ENCODE results near the gene FAIM.
"Not testable (repeated sequence)": the region's sequence is repeated elsewhere in the genome, so short reads cannot be mapped to it uniquely, and the experiment has no call there.

FAIM gene

DNA sequence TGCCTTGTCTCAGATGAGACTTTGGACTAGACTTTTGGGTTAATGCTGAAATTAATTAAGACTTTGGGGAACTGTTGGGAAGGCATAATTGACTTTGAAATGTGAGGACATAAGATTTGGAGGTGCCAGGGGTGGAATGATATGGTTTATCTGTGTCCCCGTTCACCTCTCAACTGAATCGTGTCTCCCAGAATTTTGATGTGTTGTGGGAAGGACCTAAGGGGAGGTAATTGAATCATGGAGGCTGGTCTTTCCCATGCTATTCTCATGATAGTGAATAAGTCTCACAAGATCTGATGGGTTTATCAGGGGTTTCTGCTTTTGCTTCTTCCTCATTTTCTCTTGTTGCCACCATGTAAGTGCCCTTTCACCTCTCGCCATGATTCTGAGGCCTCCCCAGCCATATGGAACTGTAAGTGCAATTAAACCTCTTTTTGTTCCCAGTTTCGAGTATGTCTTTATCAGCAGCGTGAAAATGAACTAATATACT is 4.4 kb upstream of the FAIM start:
- DNase-seq: not testable (repeated sequence)

DNA sequence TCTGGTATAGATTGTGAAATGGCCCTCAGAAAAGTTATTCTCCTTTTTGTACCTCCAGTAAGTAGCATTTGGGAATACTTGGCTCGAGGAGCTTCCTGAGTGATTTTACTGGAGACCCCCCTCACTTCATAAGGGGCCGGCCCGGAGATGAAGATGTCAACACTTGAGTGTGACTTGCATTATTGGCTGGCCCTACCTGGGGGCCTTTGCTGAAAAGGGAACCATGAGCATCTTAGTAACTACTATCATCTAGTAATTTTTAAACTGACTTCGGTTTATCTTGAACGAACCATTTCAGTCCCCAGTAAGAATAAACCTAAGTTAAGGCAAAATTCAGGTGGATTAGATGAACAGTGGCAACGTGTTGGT is 1.3 kb downstream of the FAIM start:
- DNase-seq: no peak

DNA sequence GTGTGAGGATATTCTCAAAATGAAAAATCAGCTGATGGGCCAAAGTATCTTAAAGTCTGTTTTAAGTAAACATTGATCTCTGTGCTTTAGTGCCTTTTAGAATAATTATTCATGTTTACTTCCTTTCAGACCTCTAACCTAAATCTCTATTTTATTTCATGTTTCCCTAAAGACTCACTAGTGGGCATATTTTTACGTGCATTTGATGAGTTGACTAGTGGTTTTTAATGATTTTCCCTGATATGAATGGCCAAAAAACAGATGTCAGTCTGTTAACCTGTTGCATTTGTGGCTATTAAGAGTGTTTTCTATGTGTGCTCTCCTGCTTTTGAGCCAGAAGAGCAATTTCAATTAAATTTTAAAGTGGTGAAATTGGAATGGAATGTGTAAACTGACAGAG is 6.9 kb downstream of the FAIM start:
- no peak for DNase-seq

DNA sequence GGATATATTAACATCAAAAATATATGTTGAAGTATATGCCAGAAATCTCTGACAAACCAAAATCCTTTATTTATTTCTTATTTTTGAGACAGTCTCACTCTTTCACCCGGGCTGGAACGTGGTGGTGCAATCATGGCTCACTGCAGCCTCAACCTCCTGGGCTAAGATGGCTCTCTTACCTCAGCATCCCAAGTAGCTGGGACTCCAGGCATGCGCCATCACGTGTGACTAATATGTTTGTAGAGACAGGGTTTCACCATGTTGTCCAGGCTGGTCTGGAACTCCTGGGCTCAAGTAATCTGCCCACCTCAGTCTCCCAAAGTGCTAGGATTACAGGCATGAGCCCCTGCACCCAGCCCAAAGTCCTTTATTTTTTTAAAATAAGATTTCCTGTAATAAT is 11.9 kb downstream of the FAIM start:
- DNase-seq: no peak

DNA sequence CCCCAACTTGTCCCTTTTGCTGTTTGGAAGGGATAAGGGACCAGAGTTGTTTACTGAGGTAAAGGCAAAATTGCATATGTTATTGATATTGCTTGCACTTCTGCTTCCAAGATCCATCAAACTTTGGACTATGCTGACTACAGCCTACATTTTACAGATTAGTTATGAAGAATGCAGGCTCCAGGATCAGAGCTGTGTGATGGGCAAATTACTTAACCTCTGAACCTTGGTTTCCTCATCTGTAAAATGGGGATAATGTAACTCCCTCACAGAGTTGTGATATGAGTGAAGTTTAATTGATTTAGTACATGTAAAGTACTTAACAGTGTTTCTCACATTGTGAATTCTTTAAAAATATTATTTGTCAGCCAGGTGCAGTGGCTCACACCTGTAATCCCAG is 15.9 kb downstream of the FAIM start:
- no peak for DNase-seq

DNA sequence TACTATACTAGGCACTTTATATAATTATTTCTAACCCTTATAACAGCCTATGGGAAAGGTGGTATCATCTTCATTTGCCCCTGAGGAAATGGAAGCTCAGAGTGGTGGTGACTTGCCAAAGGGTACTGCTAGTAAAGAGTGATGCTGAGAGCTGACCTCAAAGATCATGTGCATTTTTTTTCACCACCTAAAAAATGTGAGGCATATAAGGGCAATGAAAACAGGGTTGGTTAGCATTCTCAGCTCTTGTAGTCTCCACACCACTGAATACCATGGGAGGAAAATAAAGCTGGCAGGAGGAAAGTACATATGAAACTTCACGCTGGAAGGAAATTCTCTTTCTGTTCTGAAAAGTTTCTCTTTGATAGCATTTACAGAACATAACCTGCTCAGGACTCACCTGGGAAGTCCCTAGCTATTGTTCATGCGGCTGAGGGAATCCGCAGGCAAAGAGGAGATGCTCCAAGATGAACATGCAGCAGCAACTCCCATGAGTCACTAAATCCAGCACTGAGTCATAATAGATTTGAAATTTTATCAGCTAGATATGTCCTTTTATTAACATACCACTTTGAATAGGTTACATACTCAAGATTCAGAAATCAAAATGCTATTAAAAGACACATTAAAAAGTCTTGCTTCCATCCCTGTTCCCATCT is 17.3 kb downstream of the FAIM start:
- DNase-seq: no peak

DNA sequence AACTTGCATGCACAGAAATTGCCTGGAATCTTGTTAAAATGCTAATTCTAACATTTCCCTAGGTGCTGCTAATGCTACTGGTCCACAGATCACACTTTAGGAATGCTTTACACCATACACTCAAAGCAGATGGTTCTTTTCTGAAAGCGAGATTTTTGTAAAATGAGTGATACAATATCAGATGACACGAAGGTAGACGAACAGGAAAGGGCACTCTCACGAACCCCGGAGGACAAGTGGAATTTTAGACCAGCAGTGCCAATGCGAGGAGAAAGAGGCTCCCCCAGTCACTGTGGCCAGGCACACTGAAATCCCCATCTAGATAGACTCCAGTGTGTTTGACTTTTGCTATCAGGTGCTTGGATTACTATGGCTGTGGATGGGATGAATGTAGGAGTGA is 21.0 kb downstream of the FAIM start:
- no peak for DNase-seq

DNA sequence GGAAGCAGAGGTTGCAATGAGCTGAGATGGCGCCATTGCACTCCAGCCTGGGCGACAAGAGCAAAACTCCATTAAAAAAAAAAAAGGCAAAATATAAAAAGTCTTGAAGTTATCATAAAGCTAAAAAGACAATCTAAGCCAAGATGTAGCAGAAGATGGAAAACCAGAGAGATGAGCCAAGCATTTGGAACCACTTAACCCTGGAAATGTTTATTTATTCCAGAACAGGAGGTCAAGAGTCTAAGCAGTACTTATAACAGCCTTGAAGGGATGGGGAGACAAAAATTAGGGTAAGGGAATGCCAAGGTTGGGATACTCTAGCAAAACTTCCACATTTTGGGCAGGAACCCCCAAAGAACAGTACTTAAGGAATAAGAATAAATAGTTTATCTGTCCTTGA is 30.1 kb downstream of the FAIM start:
- DNase-seq: no peak

DNA sequence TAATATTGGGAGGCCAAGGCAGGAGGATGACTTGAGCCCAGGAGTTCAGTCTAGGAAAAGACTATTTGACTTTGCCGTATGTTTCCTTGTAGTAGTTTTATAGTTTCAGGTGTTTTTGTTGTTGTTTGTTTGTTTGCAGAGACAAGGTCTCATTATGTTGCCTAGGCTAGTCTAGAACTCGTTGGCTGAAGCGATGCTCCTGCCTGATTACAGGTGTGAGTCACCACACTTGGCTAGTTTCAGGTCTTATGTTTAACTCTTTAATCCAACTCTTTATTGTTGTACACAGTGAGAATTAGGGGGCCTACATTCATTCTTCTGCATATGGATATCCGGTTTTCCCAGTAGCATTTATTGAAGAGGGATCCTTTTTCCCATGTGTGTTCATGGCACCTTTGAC is 32.0 kb downstream of the FAIM start:
- no peak for DNase-seq

DNA sequence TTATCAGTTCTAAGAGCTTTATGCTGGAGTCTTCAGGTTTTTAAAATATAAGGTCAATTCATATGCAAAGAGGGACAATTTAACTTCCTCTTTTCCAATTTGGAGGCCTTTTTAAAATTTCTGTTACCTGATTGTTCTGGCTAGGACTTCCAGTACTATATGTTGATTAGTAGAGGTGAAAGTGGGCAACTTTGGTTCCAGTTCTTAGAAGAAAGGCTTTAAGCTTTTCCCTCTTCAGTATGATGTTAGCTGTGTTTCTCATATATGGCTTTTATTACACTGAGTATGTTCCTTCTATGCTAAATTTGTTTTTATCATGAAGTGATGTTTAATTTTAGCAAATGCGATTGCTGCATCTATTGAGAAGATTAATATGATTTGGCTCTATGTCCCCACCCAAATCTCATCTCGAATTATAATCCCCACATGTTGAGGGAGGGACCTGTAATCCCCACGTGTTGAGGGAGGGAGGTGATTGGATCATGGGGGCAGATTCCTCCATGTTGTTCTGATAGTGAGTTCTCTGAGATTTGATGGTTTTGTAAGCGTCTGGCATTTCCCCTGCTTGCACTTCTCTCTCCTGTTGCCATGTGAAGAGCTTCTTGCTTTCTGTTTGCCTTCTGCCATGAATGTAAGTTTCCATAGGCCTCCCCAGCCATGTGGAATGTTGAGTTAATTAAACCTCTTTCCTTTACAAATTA is 33.8 kb downstream of the FAIM start:
- DNase-seq: no peak

DNA sequence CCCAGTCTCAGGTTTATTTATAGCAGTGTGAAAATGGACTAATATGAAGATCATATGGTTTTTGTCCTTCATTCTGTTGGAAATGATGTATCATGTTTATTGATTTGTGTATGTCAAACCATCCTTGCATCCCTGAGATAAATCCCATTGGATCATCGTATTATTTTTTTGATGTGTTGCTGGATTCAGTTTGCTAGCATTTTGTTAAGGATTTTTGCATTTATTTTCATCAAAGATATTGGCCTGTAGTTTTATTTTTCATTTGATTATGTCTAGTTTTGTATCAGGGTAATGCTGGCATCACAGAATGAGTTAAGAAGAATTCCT is 34.3 kb downstream of the FAIM start:
- no peak for DNase-seq

DNA sequence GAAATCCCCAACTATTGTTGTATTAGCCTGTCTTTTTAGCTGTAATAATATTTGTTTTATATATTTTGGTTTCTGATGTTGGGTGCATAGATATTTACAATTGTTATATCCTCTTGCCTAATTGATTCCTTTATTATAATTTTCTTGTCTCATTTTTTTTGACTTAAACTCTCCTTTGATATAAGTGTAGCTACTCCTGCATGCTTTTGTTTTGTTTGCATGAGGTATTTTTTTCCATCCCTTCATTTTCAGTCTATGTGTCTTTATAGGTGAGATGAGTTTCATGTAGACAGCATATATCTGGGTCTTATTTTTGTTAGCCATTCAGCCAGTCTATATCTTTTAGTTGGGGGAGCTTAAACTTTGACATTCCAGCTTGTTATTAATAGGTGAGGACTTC is 37.4 kb downstream of the FAIM start:
- no peak for DNase-seq

DNA sequence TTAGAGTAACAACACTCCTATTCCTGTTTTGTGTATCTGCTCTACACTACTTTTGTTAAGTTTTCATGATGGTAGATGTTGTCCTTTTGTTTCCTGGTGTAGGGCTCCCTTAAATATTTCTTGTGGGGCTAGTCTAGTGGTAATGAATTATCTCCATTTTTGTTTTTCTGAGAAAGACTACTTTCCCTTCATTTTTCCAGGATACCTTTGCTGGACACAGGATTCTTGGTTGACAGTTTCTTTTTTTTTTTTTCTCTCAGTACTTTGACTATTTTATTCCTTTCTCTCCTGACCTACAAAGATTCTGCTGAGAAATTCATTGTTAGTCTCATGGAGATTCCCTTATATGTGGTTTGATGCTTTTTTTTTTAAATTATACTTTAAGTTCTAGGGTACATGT is 37.9 kb downstream of the FAIM start:
- no peak for DNase-seq

DNA sequence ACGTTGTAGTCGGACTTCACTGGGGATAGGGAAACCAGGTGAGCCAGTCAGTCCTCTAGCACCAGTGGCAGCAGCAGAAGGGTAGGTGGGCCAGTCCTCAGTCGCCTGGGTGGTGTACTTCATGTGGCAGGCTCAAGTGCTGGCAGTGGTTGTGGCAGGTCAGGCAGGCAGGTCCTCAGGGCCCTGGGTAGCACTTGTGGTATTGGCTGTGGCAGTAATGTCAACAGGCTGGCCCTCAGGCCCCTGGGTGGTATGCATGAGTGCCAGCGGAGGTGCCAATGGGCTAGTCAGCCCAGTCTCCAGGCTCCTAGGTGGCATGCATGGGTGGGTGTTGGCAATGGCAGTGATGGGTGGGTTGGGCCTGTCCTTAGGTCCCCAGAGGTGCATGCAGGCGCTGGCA is 40.6 kb downstream of the FAIM start:
- DNase-seq: no peak

DNA sequence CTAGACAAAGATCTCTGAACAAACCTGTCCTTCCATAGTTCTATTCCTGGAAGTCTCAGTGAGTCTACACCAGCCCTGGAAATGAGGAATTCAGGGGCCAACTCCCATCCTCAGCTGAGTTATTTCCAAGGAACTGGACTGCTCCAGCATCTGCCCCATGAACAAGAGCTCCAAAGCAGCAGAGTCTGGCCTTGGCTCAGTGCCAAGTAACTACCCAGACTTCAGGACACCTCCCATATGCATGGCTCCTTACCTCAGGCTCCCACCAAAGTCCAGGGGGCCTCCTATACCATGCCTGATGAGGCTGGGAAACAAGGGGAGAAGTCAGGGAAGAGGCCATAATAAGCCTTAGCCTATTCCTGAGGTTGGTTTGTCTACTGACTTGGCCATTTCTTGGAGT is 45.0 kb downstream of the FAIM start:
- DNase-seq: no peak

DNA sequence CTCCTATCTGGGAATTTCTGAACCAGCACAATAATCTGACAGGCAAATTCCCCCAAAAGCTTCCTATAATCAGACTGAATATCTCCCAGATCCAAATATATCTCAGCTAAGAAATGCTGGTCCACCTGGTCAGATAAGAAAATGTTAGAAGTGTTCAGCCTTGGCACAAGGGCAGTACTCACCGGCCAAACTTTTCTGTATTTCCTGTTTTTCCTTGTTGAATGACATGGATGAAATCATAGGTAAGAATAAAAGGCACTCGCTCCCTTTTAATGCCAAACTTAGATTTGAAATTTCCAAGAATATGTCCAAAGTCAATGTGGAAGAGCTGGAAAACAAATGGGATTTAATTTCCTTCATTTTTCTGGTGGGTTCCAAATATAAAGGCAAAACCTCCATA is 48.9 kb downstream of the FAIM start:
- DNase-seq: no peak

DNA sequence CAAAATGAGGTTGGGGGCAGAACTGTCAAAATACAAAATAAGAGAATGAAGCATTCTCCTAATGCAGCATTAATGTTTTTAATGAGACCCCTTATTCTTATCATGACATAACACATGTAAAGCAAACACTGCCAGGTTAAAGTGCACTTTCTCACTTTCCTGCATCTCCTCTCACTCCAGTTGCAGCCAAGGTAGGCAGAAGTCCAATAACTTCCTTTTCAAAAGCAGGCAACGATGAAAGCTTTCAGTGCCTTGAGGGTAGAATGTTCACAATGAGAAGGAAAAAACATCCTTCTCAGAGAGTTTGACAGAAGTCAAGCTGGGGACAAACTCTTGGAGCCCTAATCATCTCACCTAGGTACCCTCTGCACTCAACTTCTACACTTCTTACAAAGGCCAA is 59.5 kb downstream of the FAIM start:
- DNase-seq: no peak

DNA sequence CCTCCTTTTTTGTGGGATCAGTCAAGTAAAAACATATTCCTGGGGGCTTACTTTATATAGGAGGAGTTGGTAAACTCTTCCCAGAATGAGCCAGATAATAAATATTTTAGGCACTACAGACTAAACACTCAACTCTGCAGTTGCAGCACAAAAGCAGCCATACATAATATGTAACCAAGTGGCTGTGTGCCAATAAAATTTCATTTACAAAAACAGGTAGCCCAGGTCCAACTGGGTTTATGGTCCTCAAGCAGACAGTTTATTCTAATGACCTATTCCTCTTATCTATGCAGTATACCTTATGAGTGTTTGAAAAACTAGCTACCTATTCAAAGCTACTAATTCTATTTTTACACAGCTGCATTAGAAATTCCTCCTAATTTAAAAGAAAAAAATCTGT is 61.8 kb downstream of the FAIM start:
- DNase-seq: no peak

DNA sequence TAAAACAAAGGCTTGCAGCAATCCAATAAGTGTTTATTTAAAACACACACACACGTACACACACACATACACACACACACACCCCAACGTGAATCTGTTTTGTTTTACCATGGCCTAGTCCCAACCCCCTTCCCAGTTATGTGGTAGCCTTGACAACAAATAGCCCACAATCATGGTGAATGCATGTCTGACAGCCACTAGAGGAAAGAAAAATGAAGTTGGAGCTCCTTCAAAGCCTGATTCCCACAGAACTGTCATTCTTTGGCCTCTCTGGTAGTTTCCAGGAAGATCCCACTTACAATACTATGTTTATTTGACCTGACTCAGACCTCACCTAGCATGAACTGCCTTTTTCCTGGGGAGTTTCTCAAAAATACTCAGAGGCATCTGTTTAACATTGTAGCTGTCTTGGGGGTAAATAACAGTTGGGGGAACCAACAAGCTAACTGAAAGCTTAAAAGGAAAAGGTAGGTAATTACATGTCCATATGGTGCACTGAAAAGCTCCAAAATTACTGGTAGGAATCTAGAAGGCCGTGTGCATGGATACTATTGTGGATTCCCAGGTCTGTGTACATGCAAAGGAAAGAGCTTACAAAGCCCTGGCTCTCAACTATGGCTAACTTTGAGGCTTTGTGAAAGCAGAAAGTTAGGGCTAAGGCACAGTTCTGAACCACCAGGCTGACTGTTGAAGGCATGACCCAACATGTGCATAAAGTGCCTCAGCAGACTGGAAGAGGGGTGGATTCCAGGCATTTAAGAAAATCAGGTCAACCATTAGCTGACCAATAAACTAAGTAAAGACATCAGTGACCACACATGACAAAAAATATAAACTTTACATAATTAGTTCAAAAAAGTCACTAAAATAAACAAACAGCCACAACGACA is 65.3 kb downstream of the FAIM start:
- DNase-seq: peak; percentile 84

DNA sequence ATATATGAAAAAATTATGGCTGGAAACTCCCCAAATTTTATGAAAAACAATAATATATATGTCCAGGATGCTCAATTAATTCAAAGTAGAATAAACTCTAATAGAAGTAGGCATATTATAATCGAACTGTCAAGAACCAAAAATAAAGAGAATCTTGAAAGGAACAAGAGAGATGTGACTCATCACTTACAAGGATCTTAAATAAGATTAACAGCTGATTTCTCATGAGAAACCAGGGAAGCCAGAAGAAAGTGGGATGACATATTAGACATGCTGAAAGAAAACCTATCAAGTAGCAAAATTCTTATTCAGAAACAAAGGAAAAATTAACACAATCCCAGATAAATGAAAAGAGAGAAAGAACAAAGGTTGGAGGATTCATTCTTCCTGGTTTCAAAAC is 66.8 kb downstream of the FAIM start:
- no peak for DNase-seq

DNA sequence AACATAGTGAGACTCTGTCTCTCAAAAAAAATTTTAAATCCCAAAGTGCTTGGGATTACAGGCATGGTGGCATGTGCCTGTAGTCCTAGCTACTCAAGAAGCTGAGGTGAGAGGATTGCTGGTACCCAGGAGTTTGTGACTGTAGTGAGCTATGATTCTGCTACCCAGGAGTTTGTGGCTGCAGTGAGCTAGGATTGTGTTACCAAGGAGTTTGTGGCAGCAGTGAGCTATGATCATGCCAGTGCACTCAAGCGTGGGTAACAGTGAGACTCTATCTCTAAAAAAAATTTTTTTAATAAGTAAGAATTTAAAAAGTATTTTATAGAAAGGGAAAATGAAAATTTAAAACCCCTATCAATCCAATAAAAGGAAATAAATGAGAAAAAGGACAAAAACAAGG is 69.5 kb downstream of the FAIM start:
- no peak for DNase-seq

DNA sequence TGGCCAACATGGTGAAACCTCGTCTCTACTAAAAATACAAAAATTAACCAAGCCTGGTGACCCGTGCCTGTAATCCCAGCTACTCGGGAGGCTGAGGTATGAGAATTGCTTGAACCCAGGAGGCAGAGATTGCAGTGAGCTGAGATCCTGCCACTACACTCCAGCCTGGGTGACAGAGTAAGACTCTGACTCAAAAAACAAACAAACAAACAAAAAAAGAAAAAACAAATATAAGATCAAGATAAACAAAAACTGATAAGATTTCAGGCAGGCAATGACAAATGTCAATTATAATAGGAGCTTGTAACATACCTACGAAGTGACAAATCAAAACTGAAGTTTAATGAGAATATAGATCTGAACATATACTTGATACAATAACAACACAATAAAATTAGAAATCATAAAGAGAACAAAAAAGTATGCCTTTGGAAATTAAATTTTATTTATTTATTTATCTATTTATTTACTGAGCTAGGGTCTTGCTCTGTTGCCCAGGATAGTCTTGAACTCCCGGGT is 70.4 kb downstream of the FAIM start:
- no peak for DNase-seq

DNA sequence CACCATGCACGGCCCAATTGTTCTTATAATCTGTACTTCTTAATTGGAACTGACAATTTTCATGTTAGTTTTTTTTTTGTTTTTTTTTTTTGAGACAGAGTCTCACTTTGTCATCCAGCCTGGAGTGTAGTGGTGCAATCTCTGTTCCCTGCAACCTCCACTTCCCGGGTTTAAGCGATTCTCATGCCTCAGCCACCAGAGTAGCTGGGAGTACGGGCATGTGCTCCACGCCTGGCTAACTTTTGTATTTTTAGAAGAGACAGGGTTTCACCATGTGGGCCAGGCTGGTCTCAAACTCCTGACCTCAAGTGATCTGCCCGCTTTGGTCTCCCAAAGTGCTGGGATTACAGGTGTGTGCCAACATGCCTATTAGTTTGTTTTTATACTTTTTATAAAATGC is 72.4 kb downstream of the FAIM start:
- not testable (repeated sequence) for DNase-seq

Measured in islet precursor cell (in vitro differentiated cells).